ENCODE measurements around the gene REEP1. TPM values are rescaled to one million over a fixed set of nuclear protein-coding genes. Genes with fewer than 3 reads are reported as not detected.

REEP1 gene
- total and polyA plus RNA-seq, 9 of the 15 experiments (the other 6 are each of a cell fraction or from before 2014, with no cell fraction given), result 0.11 to 0.67 (median 0.13) TPM

DNA sequence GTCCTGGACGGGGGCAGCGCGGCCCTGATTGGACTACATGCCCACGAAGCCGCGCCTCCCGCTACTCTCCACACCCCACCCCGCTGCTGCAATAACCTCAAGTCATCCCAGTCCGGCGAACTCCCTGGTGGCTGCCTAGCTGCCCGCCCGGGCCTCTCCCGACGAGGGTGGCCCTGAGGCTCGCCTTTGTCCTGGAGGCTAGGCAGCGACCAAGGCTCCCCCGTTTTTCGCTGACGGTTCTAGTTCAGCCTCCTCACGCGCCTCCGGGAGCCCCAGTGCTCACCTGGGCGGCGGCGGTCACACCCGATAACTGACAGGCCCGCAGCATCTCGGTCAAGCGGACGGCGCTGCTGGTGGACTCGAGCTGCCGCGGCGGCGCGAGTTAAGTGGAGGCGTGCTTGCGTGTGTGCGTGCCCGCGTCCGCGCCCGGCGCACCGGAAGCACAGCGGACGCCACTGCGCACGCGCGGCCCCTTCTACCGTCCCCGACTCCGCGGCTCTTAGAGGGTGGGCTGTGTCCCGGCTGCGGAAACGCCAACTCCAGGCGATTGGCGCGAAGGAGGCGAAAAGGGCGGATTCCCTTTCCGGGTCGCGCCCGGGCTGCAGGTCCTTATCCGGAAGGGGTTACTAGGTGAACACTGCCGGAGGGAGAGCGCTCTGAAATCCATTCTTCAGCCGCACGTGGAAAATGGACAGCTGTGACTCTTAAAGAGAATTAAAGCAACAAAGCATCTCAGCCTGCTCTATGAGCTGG is 142.2 kb downstream of the REEP1 start, which contains the start of gene IMMT (continued):
- TF ChIP-seq, protein P1, sequence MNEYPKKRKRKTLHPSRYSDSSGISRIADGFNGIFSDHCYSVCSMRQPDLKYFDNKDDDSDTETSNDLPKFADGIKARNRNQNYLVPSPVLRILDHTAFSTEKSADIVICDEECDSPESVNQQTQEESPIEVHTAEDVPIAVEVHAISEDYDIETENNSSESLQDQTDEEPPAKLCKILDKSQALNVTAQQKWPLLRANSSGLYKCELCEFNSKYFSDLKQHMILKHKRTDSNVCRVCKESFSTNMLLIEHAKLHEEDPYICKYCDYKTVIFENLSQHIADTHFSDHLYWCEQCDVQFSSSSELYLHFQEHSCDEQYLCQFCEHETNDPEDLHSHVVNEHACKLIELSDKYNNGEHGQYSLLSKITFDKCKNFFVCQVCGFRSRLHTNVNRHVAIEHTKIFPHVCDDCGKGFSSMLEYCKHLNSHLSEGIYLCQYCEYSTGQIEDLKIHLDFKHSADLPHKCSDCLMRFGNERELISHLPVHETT (CRISPR knock-in tag; conservative IDR thresholded peaks at IDR 0.05 in 1 of 2, IDR thresholded peaks at IDR 0.05 in 1 of 2), result peak in 1 of 2 experiments; percentile 92; a peak in 2 of 4 replicates
- TF ChIP-seq, protein P2, sequence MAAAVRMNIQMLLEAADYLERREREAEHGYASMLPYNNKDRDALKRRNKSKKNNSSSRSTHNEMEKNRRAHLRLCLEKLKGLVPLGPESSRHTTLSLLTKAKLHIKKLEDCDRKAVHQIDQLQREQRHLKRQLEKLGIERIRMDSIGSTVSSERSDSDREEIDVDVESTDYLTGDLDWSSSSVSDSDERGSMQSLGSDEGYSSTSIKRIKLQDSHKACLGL (CRISPR knock-in tag; IDR thresholded peaks at IDR 0.05; ENCODE audit: borderline replicate concordance, poor library complexity, severe bottlenecking), result peak; percentile 62
- TF ChIP-seq MBD2 (IDR thresholded peaks at IDR 0.05; ENCODE audit: borderline replicate concordance, low read depth), result peak; percentile 83
- TF ChIP-seq, protein P3, sequence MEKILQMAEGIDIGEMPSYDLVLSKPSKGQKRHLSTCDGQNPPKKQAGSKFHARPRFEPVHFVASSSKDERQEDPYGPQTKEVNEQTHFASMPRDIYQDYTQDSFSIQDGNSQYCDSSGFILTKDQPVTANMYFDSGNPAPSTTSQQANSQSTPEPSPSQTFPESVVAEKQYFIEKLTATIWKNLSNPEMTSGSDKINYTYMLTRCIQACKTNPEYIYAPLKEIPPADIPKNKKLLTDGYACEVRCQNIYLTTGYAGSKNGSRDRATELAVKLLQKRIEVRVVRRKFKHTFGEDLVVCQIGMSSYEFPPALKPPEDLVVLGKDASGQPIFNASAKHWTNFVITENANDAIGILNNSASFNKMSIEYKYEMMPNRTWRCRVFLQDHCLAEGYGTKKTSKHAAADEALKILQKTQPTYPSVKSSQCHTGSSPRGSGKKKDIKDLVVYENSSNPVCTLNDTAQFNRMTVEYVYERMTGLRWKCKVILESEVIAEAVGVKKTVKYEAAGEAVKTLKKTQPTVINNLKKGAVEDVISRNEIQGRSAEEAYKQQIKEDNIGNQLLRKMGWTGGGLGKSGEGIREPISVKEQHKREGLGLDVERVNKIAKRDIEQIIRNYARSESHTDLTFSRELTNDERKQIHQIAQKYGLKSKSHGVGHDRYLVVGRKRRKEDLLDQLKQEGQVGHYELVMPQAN (IDR thresholded peaks at IDR 0.05; ENCODE audit: borderline replicate concordance), result 0 out of 2 replicates have a peak, but pooled peaks have one; percentile 82
- no peak for TF ChIP-seq FOXJ3 (CRISPR knock-in tag; IDR thresholded peaks at IDR 0.05)
- peak; percentile 88 for TF ChIP-seq ERF (CRISPR knock-in tag; IDR thresholded peaks at IDR 0.05)
- TF ChIP-seq, protein P4, sequence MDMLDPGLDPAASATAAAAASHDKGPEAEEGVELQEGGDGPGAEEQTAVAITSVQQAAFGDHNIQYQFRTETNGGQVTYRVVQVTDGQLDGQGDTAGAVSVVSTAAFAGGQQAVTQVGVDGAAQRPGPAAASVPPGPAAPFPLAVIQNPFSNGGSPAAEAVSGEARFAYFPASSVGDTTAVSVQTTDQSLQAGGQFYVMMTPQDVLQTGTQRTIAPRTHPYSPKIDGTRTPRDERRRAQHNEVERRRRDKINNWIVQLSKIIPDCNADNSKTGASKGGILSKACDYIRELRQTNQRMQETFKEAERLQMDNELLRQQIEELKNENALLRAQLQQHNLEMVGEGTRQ (CRISPR knock-in tag; IDR thresholded peaks at IDR 0.05), result peak; percentile 19; the same call in 1 of the 2 replicates
- TF ChIP-seq ARNT (IDR thresholded peaks at IDR 0.05), result no peak
- TF ChIP-seq NFYB (IDR thresholded peaks at IDR 0.05; ENCODE audit: extremely low read depth, insufficient read length), result peak; percentile 67
- TF ChIP-seq ZNF311 (CRISPR knock-in tag; IDR thresholded peaks at IDR 0.05), result no peak
- TF ChIP-seq BRD9 (IDR thresholded peaks at IDR 0.05; ENCODE audit: low read depth, partially characterized antibody), result peak; percentile 76
- TF ChIP-seq ZNF146 (CRISPR knock-in tag; IDR thresholded peaks at IDR 0.05; ENCODE audit: unreplicated experiment), result no peak
- no peak for TF ChIP-seq XRCC4 (IDR thresholded peaks at IDR 0.05; ENCODE audit: extremely low read depth, insufficient read depth, insufficient read length)
- no peak for TF ChIP-seq RBM14 (IDR thresholded peaks at IDR 0.05; ENCODE audit: borderline replicate concordance, insufficient read depth, low read depth, low read length)
- TF ChIP-seq HOXB6 (CRISPR knock-in tag; IDR thresholded peaks at IDR 0.05; ENCODE audit: borderline replicate concordance), result no peak
- no peak for TF ChIP-seq RFX7 (CRISPR knock-in tag; IDR thresholded peaks at IDR 0.05)
- TF ChIP-seq SMAD3 (CRISPR knock-in tag; conservative IDR thresholded peaks at IDR 0.05), result 0 out of 2 replicates have a peak, but pooled peaks have one; percentile 56
- no peak for TF ChIP-seq FUS (optimal IDR thresholded peaks at IDR 0.05; ENCODE audit: low read depth, low read length)
- TF ChIP-seq PCBP2 (IDR thresholded peaks at IDR 0.05; ENCODE audit: low read depth, low read length, poor library complexity, severe bottlenecking), result no peak
